Fibroblast of peridontal ligament (primary cell): ENCODE measurements around the gene RPL14.
A peak's percentile ranks its signal among the peaks of the same experiment; 100 is the strongest.

Experiments
- DNase-seq: peaks from one replicate; pipeline ENCODE4 v3.0.0-alpha.2; 2010; ENCODE audit errors: extremely low read depth

The RPL14 gene

DNA sequence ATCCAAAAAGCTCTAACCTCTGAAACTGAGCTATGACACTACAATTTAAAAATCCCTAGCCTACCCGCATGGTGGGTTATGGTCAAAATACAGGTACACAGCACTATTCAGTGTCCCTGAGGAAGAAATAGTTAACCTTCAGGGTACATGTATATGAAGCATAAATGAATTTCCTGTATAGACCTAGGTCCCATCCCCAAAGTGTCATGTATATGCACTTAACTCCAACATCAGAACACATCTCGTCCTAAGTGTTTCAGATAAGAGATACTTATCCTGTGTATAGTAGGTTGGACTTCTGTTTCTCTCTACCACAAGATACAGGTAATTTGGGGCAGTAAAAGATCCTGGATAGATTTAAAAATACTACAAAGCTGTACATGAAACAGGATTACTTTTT lies 6.4 kb downstream of the RPL14 start:
- no peak for DNase-seq

DNA sequence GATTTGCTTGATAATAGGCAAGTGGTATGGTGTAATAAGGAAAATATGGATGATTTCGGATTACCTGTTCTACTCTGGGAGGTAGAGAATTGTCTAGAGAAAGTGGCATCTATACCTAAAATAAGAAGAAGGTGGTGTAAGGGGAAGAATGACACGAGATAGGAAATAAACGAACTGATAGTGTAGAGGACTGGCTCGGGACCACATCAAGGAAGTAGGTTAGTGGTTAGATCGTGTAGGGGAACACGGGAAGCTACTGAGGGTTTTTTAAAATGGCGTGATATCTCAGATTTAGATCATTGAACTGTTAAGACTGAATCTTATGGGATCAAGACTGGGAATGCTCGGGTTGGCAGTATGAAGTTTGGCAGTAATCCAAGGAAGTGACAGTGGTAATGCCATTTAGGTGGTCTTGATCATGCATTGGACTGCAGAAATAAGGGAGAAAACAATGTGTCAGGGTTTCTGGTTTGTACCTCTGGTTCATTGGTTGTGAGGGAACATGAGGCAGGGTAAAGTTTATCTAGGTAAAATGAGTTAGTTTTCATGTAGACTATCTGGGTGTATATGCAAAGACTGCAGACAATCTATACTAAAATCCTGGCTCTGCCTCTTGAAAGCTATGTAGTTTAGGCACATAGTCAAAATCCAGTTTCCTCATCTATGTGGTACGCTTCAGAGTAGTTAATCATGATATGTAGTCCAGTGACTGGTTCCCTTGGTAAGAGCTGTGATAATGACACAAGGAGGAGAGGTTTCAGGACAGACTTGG lies 7.4 kb downstream of the RPL14 start:
- DNase-seq = no peak

- DNase-seq = no peak
Observed at GRCh38 chr3:40465111-40465407, 7.9 kb downstream of the RPL14 start.

DNA sequence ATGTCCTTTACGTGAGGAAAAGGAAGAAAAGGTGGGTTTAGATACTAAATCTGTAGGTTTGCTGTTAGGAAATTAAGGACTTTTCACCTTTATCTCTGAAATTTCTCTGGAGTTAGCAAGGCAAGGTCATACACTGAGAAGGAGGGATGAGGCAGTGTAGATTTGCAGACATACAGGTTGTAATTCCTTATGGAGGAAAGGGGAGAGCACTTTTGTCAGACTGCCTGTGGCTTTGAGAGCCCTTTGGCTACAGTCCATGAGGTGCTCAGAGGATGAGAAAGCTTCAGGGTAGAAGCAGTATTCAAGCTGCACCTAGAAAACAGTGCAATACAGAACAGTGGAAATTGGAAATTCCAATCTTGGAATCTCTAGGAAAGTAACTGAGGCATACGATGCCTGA lies 8.3 kb downstream of the RPL14 start:
- no peak for DNase-seq

DNA sequence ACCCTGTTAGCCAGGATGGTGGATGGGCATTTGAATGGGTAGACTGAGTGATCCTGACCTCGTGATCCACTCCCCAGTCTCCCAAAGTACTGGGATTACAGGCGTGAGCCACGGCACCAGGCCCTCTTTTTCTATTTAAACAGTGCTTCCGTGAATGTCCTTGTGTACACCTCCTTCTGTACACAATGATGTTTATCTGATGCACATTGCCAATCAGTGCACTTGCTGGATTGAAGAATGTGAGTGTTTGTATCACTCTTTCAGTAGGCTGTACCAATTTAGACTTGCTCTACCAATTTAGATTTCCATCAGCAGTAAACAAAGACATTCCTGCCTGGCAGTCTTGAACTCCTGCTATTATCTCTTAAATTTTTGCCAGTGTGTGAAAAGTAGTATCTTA lies 10.9 kb downstream of the RPL14 start:
- DNase-seq = no peak

GRCh38 chr3:40470701-40471100 lies 13.6 kb downstream of the RPL14 start:
- no peak for DNase-seq

DNA sequence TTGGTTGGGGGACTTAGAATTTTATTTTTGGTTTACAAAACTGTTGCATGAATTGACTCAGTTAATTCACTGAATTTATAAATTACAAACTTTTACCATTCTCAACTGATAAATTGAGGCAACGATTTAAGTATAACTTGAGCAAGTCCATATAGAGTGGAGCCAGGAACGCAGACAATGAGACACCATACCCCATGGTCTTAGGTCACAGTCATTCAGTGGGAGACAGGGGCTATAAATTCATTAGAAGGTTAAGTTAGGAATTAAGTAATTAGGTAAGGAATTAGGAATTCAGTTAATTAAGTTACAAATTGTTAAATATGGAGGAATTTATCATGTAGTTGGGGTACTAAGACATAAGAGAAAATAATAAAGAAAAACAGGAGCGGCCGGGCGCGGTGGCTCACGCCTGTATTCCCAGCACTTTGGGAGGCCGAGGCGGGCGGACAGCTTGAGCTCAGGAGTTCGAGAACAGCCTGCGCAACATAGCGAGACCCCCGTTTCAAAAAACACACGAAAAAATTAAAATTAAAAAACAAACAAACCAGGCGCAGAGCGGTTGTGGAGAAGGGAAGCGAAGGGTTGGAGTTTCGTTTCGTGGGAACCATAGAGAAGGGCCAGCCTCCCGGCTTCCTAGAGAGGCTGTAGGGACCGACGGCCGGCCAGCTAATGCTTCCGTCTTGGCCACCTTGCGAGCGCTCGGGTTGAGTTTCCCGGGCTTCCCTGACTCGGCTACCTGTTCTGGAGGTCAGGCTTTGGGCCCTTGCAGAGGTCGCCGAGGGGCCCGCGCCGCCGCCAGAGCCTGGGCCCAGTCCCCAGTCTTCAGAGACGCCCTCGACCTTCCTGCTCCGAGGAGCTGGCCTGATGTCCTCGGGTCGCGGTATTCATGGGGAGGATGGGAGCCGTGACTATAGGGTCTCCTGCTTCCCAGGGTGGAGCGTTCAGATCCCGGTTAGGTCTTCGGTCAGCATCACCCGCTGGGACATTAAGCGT lies 19.6 kb downstream of the RPL14 start, which contains the start of gene ZNF619:
Gene ZNF619 (plus strand): TSS at position 645 of the 993 bp plus-strand sequence. CDS start 858 bp downstream, outside the sequence.
- peak; percentile 83 for DNase-seq

- DNase-seq = no peak
Observed at GRCh38 chr3:40477666-40478065, 20.5 kb downstream of the RPL14 start.

DNA sequence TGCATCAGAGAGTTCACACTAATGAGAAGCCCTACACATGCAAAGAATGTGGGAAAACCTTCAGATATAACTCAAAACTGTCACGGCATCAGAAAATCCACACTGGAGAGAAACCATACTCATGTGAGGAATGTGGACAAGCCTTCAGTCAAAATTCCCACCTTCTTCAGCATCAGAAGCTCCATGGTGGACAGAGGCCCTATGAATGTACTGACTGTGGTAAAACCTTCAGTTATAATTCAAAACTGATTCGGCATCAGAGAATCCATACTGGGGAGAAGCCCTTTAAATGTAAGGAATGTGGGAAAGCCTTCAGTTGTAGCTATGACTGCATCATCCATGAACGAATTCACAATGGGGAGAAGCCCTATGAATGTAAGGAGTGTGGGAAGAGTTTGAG lies 30.0 kb downstream of the RPL14 start:
- DNase-seq = no peak

- DNase-seq = peak; percentile 44
Observed at GRCh38 chr3:40490916-40491315, 33.8 kb downstream of the RPL14 start.

GRCh38 chr3:40494698-40495097 lies 37.6 kb downstream of the RPL14 start:
- DNase-seq = peak; percentile 52

- DNase-seq = no peak
Observed at GRCh38 chr3:40497288-40497687, 40.1 kb downstream of the RPL14 start.

DNA sequence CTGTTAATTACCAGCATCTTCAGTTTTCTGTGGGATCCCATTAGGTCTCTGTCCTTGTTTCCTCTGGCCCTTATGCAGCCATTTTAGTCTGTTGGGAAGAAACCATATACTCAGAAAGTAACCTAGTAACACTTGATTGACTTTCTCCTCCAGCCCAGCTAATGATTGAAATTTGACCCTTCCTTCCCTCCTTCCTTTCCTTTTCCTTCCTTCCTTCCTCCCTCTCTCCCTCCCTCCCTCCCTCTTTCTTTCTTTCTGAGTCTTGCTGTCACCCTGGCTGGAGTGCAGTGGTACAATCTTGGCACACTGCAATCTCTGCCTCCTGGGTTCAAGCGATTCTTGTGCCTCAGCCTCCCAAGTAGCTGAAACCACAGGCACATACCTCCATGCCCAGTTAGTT lies 42.8 kb downstream of the RPL14 start:
- DNase-seq = no peak

DNA sequence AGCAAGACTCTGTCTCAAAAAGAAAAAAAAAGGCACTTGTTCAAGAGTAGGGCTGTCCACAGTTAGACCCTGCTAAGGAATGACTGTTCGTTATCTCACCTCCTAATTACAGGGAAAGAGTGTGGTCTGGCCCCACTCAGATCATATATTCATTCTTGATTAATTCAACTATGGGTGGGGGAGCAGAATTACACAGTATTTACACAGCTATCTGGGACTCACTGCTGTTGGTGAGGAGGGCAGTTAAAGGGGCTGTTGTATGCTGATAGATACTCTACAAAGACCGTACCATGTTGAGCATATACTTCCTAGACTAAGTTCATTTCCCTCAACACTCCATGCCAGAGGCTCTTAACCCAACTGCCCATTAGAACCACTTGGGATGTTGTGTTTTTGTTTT lies 44.9 kb downstream of the RPL14 start:
- no peak for DNase-seq

DNA sequence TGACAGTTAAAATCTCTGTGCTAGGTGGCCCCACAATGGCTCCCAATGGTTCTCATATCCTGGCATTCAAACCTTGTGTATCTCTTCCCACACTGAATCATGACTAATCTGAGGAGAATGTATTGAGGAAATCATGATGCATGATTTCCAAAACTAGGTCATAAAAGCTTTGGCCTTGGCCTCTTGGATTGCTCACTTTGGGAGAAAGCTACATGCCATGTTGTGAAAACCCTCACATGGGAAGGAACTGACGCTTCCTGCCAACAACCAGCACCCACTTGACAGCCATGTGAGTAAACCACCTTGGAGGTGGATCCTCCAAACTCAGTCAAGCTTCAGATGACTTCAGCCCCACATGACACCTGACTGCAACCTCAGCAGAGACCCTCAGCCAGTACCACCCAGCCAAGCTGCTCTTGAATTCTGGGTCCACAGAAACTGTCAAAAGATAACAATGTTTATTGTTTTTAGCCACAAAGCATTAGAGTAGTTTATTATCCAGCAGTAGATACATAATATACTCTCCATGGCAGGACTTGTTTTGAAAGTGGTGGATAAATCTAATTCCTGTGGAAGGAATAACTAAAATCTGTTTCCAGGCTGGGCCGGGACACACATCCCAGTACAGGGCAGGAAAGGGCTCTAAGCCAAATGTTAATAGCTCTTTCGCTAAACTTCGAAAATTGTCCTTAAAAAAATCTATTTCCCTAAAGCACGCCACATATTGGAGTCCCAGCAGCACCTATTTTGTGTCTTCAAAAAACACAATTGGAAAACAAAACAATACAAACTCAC lies 47.7 kb downstream of the RPL14 start:
- DNase-seq = peak; percentile 97

- peak; percentile 39 for DNase-seq
Observed at GRCh38 chr3:40505599-40506462, 48.7 kb downstream of the RPL14 start, which contains the start of gene ZNF620. Gene ZNF620, plus strand, starts transcription at chr3:40506039. Its CDS starts 314 bp downstream, at chr3:40506353.

DNA sequence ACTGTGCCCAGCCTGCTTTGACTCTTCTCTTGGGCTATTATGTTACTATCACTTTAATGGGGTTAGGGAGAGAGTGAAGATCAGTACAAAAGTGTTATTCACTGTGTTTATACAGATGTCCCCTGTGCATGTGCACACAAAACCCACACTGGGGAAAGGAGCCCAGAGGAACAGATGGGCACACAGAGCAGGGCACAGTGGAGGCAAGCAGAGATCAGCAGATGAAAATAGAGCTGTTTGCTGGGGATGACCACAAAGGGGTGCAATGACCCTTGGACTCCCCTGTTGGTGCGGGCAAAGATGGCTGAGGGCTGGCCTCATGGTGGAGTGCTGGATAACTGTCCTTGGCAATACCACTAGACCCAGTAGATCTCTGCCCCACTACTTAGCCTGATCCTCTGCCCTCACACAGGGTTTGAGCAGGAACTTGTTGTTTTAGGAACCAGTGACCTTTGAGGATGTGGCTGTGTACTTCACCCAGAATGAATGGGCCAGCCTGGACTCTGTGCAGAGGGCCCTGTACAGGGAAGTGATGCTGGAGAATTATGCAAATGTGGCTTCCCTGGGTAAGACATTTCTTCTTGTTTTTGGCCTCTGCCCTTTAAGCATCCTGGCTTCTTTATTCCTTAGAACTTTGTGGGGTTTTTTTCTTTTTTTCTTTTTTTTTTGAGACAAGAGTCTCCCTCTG lies 54.0 kb downstream of the RPL14 start:
- no peak for DNase-seq

DNA sequence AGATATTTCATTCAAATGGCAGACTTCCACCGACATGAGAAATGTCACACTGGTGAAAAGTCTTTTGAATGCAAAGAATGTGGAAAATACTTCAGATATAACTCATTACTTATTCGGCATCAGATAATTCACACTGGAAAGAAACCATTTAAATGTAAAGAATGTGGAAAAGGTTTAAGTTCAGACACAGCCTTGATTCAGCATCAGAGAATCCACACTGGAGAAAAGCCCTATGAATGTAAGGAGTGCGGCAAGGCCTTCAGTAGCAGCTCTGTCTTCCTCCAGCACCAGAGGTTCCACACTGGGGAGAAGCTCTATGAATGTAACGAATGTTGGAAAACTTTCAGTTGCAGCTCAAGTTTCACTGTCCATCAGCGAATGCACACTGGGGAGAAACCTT lies 59.1 kb downstream of the RPL14 start:
- peak; percentile 6 for DNase-seq

- DNase-seq = no peak
Observed at GRCh38 chr3:40518067-40518466, 60.9 kb downstream of the RPL14 start.
